Measurements from ENCODE around the gene GMPS. TPM values are rescaled to one million over a fixed set of nuclear protein-coding genes. Genes with fewer than 3 reads are reported as not detected.

The GMPS gene
- total and polyA plus RNA-seq, 2 of the 8 experiments (the other 6 are each of a cell fraction or from before 2014, with no cell fraction given): 57.7 to 175 TPM

- Histone ChIP-seq H3K79me1 (ENCODE audit: low read depth, low read length) (no peaks in the 10 kb centered on the region), H2AK5ac (ENCODE audit: low read depth, low read length) (no peak overlapping the region), H2BK20ac (ENCODE audit: low read length) (no peak overlapping the region), H3K36me3 (ENCODE audit: control insufficient read depth in 2 of 4, insufficient read depth in 4 of 4, low read length in 3 of 4) (no peaks in the 10 kb centered on the region), H3K23ac (ENCODE audit: insufficient read length) (no peak overlapping the region), H2BK120ac (replicated peaks; ENCODE audit: low read depth, low read length) (no peak overlapping the region), H3K18ac (ENCODE audit: extremely low read depth, low read length) (no peak overlapping the region), H3K9ac (replicated peaks in 1 of 4; ENCODE audit: extremely low read depth in 1 of 4, low read depth in 3 of 4, low read length in 3 of 4) (no peak overlapping the region; a peak in 1 of 7 replicates), H4K91ac (replicated peaks; ENCODE audit: insufficient read length, low read length) (no peak overlapping the region), H3K23me2 (ENCODE audit: low read depth, low read length) (no peaks in the 10 kb centered on the region), H3K4me1 (replicated peaks in 1 of 4; ENCODE audit: control insufficient read depth in 3 of 4, insufficient read depth in 4 of 4, low read length in 3 of 4) (no peaks in the 10 kb centered on the region), H3K4me3 (ENCODE audit: extremely low read depth in 1 of 4, insufficient read depth in 2 of 4, low read depth in 3 of 4, low read length in 4 of 4) (no peak overlapping the region), H3K27ac (ENCODE audit: low read depth, low read length) (no peak overlapping the region), H4K8ac (ENCODE audit: extremely low read depth, insufficient read depth, low read length) (no peak overlapping the region), H3K9me3 (ENCODE audit: insufficient read depth in 2 of 2, low read depth in 1 of 2, low read length in 1 of 2) (no peaks in the 10 kb centered on the region), H3K79me2 (ENCODE audit: control insufficient read depth in 1 of 2, insufficient read depth in 2 of 2, low read length in 2 of 2) (no peaks in the 10 kb centered on the region), H4K20me1 (replicated peaks in 1 of 2; ENCODE audit: control insufficient read depth in 1 of 2, insufficient read depth in 2 of 2, low read length in 2 of 2) (no peaks in the 10 kb centered on the region), H3K4me2 (ENCODE audit: insufficient read depth in 1 of 2, low read depth in 2 of 2, low read length in 2 of 2) (no peak overlapping the region), H3K14ac (ENCODE audit: insufficient read length) (no peak overlapping the region), H3K27me3 (replicated peaks in 1 of 4; ENCODE audit: control insufficient read depth in 3 of 4, extremely low read depth in 1 of 4, insufficient read depth in 3 of 4, low read length in 3 of 4) (no peaks in the 10 kb centered on the region), H2AFZ (ENCODE audit: low read length) (no peak overlapping the region), H3K4ac (replicated peaks; ENCODE audit: insufficient read length, low read depth, low read length) (no peak overlapping the region), H2BK12ac (ENCODE audit: low read depth, low read length) (no peak overlapping the region), H3K56ac (replicated peaks; ENCODE audit: insufficient read length, low read depth, low read length) (no peak overlapping the region), H2BK15ac (ENCODE audit: low read length) (no peak overlapping the region), H2BK5ac (ENCODE audit: low read depth, low read length) (no peak overlapping the region), H4K5ac (ENCODE audit: insufficient read length, low read depth, low read length) (no peak overlapping the region)
- TF ChIP-seq SP1 (IDR thresholded peaks at IDR 0.05; ENCODE audit: low read depth, low read length) (no peak), SRF (IDR thresholded peaks at IDR 0.05; ENCODE audit: low read depth, low read length) (no peak), MAFK (IDR thresholded peaks at IDR 0.05; ENCODE audit: low read depth, low read length) (no peak), SAP30 (IDR thresholded peaks at IDR 0.05; ENCODE audit: insufficient read depth, insufficient replicate concordance, low read length) (no peak), CREB1 (IDR thresholded peaks at IDR 0.05) (no peak), KDM5A (IDR thresholded peaks at IDR 0.05; ENCODE audit: low read length) (no peak), GABPA (IDR thresholded peaks at IDR 0.05; ENCODE audit: borderline replicate concordance, insufficient read depth, low read length) (no peak), ATF2 (IDR thresholded peaks at IDR 0.05; ENCODE audit: low read length) (no peak), RFX5 (IDR thresholded peaks at IDR 0.05; ENCODE audit: borderline replicate concordance, low read depth, low read length) (no peak), ASH2L (IDR thresholded peaks at IDR 0.05; ENCODE audit: low read length) (no peak), RAD21 (IDR thresholded peaks at IDR 0.05 in 1 of 2, conservative IDR thresholded peaks at IDR 0.05 in 1 of 2; ENCODE audit: low read depth in 2 of 2, low read length in 2 of 2) (no peak), RNF2 (IDR thresholded peaks at IDR 0.05; ENCODE audit: borderline replicate concordance, low read depth, low read length, missing control alignments, poor library complexity, severe bottlenecking) (no peak)
- no peak for DNase-seq (ENCODE audit: low read depth in 1 of 2, low spot score in 2 of 2)
- CTCF ChIA-PET (ENCODE audit: partially characterized antibody): interaction anchor here (1.5 kb wide), 1 partner anchor 14 kb away, joined by 4 read pairs; no protein-coding TSS in a partner anchor
- POLR2A ChIA-PET (ENCODE audit: partially characterized antibody): no interaction called here
- WGBS, 2 experiments (ENCODE audit: extremely low coverage in 1 of 2, insufficient coverage in 1 of 2, insufficient read length in 1 of 2, insufficient replicate concordance in 2 of 2, low coverage in 1 of 2, low lambda C conversion rate in 2 of 2, missing lambda C conversion rate in 1 of 2): 100% methylated on average over 1 of the region's 1 CpG; no CpG with 5 or more reads in 1 of the 2 experiments
- no peak for FAIRE-seq
Observed at GRCh38 chr3:155991847-155992246, 121.4 kb downstream of the GMPS start.

All from H1 (cell line).